SU-DHL-6 (cell line): ENCODE measurements around the gene NAPG.
"Not testable (repeated sequence)": the region's sequence is repeated elsewhere in the genome, so short reads cannot be mapped to it uniquely, and the experiment has no call there.

ENCODE experiments used
- CTCF ChIP-seq: fragments of 200-600 bp; sonication (generic); IDR thresholded peaks from one replicate; pipeline ENCODE4 v1.5.1; 2017; ENCODE audit warnings: antibody characterized with exemption, mild to moderate bottlenecking, low read length, moderate library complexity; ENCODE audit not compliant: insufficient read depth, poor library complexity, severe bottlenecking
- EZH2phosphoT487 ChIP-seq: fragments of 200-600 bp; sonication (generic), shearing (Covaris generic); conservative IDR thresholded peaks from 2 replicates; pipeline ENCODE4 v1.6.1; 2018; ENCODE audit warnings: mild to moderate bottlenecking, antibody characterized with exemption, low read length, moderate library complexity, mixed read lengths

GRCh38 chr18:10593366-10594022 lies 67.7 kb downstream of the NAPG start:
- not testable (repeated sequence) for TF ChIP-seq CTCF, EZH2phosphoT487
